NCI-H1092 (cell line): ENCODE data around the gene DGKZ.
"Not testable (repeated sequence)": the region's sequence is repeated elsewhere in the genome, so short reads cannot be mapped to it uniquely, and the experiment has no call there.

Experiments used
- DNase-seq: peaks from one replicate; lab custom pipeline; 2025; lab: John Stamatoyannopoulos, UW

The DGKZ gene

DNA sequence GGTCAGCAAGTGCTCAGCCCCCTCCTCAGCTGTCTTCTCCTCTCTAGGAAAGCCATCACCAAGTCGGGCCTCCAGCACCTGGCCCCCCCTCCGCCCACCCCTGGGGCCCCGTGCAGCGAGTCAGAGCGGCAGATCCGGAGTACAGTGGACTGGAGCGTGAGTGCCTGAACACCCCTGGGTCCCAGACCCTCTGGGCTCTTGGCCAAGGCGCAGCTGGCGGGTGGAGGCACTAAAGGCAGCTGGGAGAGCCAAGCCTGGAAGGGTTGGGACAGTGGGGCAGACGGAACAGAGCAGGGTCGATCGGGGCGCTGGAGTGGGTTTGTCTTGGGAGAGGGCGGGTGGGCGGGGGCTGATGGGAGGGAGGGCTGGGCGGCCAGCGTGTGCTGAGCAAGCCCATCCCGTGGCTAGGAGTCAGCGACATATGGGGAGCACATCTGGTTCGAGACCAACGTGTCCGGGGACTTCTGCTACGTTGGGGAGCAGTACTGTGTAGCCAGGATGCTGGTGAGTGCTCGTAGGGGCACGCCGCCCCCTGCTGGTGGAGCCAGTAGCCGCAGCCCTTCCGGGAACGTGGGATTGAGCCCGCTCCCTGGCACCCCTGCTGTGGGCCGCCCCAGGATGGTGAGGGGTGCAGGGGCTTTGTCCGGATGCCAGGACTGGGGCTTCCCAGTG, 20.1 kb downstream of the DGKZ start:
- peak; percentile 40 for DNase-seq

- no peak for DNase-seq
Observed at GRCh38 chr11:46367916-46368267, 20.6 kb downstream of the DGKZ start.

DNA sequence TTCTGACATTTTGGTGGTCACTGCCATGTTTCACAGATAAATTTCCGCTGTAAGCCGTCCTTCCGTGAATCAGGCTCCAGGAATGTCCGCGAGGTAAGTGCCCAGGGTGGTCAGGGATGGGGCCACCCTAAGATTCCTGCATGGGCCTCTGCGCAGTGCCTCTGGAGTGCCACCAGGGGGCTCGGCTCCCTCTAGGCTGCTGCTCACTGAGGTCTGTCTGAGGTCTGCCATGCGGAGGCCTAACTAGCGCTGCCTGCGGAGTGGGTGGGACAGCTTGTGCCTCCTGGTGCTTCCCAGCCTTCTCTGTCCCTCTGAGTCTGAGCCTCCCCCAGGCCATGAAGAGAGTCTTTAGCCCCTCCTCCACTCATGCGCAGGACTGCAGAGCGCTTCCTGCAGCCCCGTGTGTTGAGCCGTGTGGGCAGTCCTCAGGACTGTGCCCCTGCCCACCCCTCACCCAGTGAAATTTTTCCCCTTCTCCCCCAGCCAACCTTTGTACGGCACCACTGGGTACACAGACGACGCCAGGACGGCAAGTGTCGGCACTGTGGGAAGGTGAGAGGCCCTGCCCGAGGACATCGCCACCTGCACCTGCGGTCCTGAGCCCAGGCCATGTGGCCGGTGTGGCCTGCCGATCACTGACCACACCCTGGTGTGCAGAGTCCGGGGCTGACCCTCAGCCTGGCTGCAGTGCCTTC, 22.3 kb downstream of the DGKZ start:
- DNase-seq: no peak

DNA sequence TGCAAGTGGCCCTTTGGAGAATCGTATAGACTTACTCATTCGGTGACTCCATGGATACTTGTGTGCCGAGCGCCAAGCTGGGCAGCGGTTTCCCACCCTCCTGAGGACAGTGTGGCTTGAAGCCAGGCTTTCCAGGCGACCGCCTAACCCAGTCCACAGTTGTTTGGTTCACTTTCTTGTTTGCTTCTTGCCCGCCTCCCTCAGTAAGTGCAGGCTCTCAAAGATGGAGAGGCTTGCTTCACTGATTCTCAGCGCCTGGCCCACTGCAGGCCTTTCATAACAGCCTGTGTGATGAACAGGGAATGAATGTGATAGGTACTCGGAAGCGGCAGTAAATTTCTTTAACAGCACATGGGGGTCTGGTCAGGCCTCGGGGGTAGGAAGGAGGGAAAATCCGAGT, 23.0 kb downstream of the DGKZ start:
- no peak for DNase-seq

DNA sequence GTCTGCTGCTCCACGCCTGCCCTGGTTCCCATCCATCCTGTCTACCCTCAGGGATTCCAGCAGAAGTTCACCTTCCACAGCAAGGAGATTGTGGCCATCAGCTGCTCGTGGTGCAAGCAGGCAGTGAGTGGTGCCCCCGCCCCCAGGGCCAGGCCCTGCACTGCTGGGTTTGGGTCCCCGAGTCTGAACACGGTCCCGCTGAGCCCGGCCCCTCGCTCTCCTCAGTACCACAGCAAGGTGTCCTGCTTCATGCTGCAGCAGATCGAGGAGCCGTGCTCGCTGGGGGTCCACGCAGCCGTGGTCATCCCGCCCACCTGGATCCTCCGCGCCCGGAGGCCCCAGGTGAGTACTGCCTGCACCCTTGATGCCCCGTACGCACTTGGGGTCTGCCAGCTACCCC, 24.0 kb downstream of the DGKZ start:
- DNase-seq: not testable (repeated sequence)

DNA sequence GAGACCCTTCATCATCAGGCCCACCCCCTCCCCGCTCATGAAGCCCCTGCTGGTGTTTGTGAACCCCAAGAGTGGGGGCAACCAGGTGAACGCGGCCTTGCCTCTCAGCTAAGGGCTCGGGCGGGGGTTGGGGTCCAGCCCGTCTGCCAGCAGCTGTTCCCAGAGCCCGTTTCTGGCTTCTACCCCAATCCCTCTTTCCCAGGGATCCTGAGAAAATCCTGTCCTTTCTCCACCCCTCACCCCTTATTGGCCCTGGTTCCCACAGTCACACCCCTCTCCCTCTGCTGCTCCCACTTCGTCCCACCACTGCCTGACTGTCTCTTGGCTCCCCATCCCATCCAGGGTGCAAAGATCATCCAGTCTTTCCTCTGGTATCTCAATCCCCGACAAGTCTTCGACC, 24.8 kb downstream of the DGKZ start:
- no peak for DNase-seq

DNA sequence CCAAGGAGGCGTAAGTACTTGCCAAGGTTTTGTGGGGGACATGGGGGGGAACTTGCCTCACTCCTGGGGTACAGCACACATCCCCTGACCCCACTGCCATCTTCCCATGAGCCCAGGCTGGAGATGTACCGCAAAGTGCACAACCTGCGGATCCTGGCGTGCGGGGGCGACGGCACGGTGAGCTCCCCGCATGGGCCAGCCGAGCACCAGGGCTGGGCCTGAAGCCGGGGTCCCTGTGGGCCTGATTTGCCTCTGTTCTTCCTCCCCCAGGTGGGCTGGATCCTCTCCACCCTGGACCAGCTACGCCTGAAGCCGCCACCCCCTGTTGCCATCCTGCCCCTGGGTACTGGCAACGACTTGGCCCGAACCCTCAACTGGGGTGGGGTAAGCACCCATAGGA, 25.2 kb downstream of the DGKZ start:
- not testable (repeated sequence) for DNase-seq

GRCh38 chr11:46373787-46374740, 26.8 kb downstream of the DGKZ start:
- no peak for DNase-seq

GRCh38 chr11:46374815-46375214, 27.6 kb downstream of the DGKZ start:
- DNase-seq: no peak

DNA sequence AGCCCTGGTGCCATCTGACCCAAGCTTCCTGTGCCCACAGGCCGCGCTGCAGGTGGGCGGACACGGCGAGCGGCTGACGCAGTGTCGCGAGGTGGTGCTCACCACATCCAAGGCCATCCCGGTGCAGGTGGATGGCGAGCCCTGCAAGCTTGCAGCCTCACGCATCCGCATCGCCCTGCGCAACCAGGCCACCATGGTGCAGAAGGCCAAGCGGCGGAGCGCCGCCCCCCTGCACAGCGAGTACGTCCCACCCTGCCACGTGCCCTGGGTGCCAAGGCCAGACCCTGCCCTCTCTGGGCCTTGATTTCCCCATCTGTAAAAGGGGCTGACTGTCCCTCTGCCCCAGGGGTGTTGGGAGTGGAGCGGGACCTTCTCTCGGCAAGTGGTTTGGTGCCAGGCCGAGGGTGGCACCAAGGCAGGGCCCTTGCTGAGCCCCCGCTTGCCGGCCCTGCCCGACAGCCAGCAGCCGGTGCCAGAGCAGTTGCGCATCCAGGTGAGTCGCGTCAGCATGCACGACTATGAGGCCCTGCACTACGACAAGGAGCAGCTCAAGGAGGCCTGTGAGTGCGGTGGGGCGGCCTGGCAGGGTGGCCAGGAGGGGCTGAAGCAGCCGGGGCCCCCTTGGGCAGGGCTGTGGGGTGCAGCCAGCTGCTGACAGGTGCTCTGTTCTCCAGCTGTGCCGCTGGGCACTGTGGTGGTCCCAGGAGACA, 28.3 kb downstream of the DGKZ start:
- no peak for DNase-seq

- DNase-seq: no peak
Observed at GRCh38 chr11:46376258-46377050, 29.2 kb downstream of the DGKZ start.

- DNase-seq: no peak
Observed at GRCh38 chr11:46377290-46377689, 30.0 kb downstream of the DGKZ start.

DNA sequence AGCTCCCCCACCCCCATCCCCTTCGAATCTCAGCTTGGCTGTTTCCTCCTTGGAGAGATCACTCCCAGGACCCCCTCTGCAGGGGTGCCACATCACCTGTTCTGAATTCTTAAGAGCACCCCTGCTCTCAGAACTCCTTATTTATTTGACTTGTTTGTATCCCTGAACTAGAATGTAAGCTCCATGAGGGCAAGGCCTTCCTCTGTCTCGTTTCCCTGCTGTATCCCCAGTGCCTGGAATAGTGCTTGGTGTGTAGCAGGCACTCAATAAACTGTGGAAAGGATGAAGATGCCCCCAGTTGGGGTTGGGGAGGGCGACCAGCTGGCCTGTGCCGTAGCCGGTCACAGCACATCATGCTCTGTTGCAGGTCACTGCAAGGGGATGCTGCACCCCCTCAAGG, 30.6 kb downstream of the DGKZ start:
- DNase-seq: no peak

- no peak for DNase-seq
Observed at GRCh38 chr11:46378296-46378695, 31.0 kb downstream of the DGKZ start.

- no peak for DNase-seq
Observed at GRCh38 chr11:46378811-46379481, 31.7 kb downstream of the DGKZ start.

GRCh38 chr11:46379482-46380293, 32.4 kb downstream of the DGKZ start:
- not testable (repeated sequence) for DNase-seq

- peak; percentile 46 for DNase-seq
Observed at GRCh38 chr11:46380340-46381047, 33.2 kb downstream of the DGKZ start.

- no peak for DNase-seq
Observed at GRCh38 chr11:46381048-46381818, 34.0 kb downstream of the DGKZ start, which contains the start of gene MDK. TSS of gene MDK (plus strand) at chr11:46381669. CDS start at chr11:46382058, 389 bp downstream.
